Posterior vena cava (tissue), 2 donors: ENCODE data around the gene RERE. TPM values are rescaled to one million over a fixed set of nuclear protein-coding genes. Genes with fewer than 3 reads are reported as not detected.

Source experiments
- DNase-seq: peaks from one replicate; pipeline ENCODE4 v3.0.0-alpha.2; 2020; ENCODE audit warnings: low spot score
- intact Hi-C, 2 donors: fragments of 100-400 bp; cut with DNase I; formaldehyde crosslinking; loops; one replicate each; pipeline versions ENCODE4 v1.14.1 to v1.14.2; 2022 to 2023
- total RNA-seq, 2 donors: library from RNA; stranded (reverse); fragmentation: NEBNext Ultra II Directional; extraction: Animal tissue kit (Norgen Biotek cat#: 25700); gene quantifications; one replicate each; pipeline ENCODE4 v1.2.1, GENCODE V29; 2021
- donor health status: DM: yes; HTN: yes; CAD: no.
- donor health status: DM: yes; HTN: yes; CAD: no.

RERE gene
- total RNA-seq, 2 donors from 2014 or later: 94.9 to 116 TPM

- DNase-seq: no peak
- intact Hi-C loops: no loop called here
These were observed 465.0 kb downstream of the RERE start for GRCh38 chr1:8352471-8352845.

DNA sequence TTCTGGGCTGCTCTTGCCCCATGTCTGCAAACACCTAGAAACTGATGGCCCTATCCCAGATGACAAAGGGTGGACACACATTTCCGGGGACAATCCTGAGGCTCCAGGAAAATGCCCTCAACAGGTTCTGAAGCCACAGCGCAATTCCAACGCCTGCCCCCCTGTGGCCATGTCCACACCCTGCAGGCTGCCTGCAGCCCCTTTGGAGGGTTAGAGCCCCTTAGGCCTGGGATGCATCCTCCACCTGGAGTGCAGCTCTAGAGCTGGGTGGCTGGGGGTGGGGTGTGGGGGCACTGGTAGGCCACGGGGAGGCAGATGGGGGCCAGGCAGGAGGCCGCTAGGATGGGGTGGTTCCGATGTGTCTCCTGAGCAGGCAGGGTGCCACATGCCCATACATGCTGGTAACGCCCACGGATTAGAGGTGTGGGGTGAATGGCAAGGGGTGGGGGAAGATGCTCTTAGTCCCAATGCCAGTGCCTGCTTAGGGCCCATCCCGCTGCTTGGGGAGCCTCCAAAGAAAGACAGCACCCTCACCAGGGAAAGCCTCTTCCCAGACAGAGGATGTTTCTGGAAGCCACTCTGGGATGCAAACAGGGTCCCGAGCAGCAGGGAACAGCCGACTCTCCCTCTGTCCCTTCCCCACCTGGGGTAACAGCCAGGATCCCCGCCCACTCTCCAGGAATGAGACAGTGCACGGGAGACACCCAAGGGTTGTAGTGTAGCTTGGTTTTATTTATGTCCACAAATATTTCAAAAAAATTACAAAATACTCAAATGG lies 465.6 kb downstream of the RERE start:
- intact Hi-C loops: no loop called here
- no peak for DNase-seq

DNA sequence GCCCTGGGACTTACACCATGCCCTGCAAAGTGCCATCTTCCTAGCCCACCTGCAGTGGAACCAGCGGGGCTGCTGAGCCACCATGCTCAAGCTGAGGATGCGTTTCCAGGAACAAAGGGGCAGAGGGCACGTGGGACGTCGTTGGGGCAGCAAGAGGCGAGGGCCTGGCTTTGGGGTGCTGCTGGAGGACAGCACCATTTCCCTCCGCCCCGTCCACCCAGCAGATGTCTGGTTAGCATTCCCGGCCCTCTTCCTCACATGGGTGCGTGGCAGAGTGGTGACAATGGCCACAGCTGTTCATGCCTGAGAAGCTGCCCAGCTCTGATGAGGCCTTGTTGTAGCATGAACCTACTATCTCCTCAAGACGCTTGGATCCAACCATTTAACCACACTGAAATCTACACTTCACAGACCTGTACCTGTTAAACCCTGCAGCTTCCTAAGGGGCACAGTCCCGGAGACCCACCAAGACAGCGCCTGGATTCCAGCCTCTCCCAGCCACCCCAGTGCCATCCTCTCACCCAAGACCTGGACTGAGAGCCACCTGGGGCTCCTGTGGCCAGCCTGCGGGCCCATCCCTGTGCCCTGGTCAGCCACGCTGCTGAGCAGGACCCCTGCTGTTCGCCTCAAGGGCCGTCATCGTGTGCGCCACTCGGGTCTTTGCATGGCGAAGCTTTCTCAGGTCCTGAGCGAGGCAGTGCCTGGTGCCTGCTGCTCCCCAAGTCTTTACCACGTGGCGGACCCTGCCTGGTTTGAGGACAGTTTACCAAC lies 466.3 kb downstream of the RERE start:
- intact Hi-C loops: no loop called here
- DNase-seq: no peak

DNA sequence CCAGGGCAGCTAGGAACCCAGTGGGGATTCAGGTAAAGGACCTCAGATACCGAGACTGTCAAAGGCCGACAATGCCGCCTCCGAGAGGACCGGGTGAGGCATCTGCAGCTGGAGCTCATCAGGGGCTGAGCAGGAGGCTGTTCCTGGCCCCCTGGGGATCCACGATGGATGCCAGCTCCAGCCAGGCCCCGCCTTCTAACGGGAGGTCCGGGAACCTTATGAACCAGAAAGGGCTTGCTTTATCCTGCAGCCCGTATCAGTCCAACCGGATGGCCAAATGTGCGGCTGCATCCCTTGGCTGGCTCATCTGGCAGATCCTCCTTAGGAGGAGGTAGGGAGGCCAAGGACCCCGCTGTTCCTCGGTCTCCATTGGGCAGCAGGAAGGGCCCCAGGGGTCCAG lies 467.5 kb downstream of the RERE start:
- intact Hi-C loops: loop anchor here (5.0 to 10.0 kb wide), 2 partner anchors 335 to 368 kb away; no protein-coding TSS in a partner anchor
- DNase-seq: no peak

DNA sequence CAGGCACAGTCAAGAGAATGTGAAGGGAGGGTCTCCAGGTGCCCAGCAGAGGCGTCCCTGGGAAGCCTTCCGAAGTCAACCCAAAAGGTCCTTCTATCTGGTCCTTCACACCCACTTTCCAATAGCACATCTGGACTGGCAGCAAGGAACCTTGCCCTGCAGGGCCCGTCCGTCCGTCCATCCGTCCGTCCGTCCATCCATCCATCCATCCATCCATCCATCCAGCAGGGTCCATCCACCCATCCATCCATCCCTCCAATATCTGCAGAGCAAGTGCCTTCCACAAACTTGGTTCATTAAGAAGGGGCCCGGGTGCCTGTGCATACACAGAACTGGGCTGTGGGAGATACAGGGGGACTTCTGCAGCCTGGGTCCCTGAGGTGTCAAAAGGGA lies 468.0 kb downstream of the RERE start:
- intact Hi-C loops: loop anchor here (5.0 to 10.0 kb wide), 2 partner anchors 335 to 367 kb away; no protein-coding TSS in a partner anchor
- DNase-seq: no peak

GRCh38 chr1:8348777-8349472 lies 468.5 kb downstream of the RERE start:
- peak; percentile 91 for DNase-seq
- intact Hi-C loops: loop anchor here (5.0 to 10.0 kb wide), 2 partner anchors 334 to 367 kb away; no protein-coding TSS in a partner anchor

- no peak for DNase-seq
- intact Hi-C loops: loop anchor here (5.0 to 10.0 kb wide), 2 partner anchors 333 to 366 kb away; no protein-coding TSS in a partner anchor
These were observed 469.2 kb downstream of the RERE start for GRCh38 chr1:8348047-8348776.

DNA sequence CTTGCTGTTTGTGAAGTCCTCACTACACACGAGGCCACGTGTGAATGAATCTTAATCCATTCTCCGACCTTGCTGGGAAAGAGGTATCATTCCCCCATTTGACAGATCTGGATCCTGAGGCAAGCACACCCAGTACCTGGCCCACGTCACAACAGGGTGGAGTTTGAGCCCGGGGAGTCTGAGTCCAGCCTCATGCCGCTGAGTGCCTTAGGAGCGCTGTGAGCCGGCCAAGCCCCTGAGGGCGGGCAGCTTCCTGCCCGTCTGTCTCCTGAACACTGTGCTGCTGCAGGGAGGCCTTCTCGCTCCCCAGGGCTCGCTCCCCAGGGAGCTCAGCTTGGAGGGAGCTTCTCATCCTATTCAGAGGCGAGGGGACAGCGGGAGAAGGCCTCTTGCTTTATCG lies 469.8 kb downstream of the RERE start:
- intact Hi-C loops: loop anchor here (5.0 to 10.0 kb wide), 2 partner anchors 333 to 365 kb away; no protein-coding TSS in a partner anchor
- DNase-seq: no peak

DNA sequence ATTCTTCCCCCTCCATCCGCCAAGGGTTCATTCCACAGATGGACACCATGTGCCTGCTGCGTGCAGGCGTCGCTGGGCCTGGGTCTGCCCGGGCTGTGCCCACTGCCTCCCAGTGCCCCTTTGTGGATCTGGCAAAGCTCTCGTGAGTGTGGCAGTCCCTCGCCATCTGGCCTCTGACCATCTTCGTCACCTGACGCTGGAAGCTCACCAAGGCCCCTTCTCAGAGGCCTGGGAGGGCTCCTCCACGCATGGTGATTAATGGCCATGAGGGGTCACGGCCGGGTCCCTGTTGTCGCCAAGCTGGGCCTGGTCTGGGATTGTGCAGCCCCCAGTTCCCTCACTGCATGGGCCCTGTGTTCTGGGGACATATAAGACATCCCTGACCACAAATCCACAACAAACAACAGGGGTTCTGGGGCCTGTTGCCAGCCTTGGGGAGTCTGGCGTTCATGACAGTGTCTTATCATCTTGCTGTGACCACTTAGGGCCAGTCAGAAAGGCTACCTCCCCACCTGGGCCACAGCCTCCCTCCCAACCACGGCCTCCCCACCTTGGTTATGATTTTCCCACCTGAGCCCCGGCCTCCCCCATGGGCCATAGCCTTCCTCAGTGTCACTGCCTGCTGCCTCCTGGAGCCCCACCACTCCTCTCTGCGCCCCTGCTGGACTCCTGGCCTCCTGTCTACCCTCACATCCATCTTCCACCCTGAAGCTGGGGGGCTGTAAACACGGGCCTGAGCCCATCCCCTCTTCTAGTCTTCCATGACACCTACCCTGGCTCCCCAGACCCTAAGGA lies 471.6 kb downstream of the RERE start:
- no peak for DNase-seq
- intact Hi-C loops: loop anchor here (5.0 to 10.0 kb wide), 2 partner anchors 331 to 364 kb away; no protein-coding TSS in a partner anchor

- intact Hi-C loops: loop anchor here (5.0 to 10.0 kb wide), 2 partner anchors 330 to 363 kb away; no protein-coding TSS in a partner anchor
- DNase-seq: no peak
These were observed 472.4 kb downstream of the RERE start for GRCh38 chr1:8344893-8345507.

GRCh38 chr1:8343464-8344001 lies 473.9 kb downstream of the RERE start:
- intact Hi-C loops: loop anchor here in 1 of 2 donors (10.0 kb wide), 1 partner anchor 329 kb away; no protein-coding TSS in a partner anchor
- peak; percentile 95 for DNase-seq

DNA sequence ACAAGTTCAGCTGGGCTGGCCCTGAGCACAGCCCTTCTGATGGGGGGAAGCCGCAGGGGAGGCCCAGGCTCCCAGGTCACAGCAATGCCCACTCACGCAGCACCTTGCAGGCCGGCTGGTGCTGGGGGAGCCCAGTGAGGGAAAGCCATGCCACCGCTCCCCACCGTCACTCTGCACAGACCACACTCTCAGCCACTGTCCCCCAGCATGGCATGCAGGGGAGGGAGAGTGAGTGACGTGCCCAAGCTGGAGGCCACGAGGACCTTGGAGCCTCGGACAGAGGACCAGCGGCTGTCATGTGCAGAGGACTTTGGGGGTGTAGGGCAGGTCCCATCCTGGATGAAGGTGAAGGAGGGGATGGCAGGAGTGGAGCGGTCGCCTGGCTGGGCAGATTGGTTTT lies 474.4 kb downstream of the RERE start:
- intact Hi-C loops: loop anchor here in 1 of 2 donors (10.0 kb wide), 1 partner anchor 328 kb away; no protein-coding TSS in a partner anchor
- no peak for DNase-seq

- DNase-seq: no peak
- intact Hi-C loops: loop anchor here in 1 of 2 donors (10.0 kb wide), 1 partner anchor 328 kb away; no protein-coding TSS in a partner anchor
These were observed 475.1 kb downstream of the RERE start for GRCh38 chr1:8342325-8342724.

- no peak for DNase-seq
- intact Hi-C loops: loop anchor here in 1 of 2 donors (10.0 kb wide), 1 partner anchor 326 kb away; no protein-coding TSS in a partner anchor
These were observed 477.0 kb downstream of the RERE start for GRCh38 chr1:8340448-8340847.

DNA sequence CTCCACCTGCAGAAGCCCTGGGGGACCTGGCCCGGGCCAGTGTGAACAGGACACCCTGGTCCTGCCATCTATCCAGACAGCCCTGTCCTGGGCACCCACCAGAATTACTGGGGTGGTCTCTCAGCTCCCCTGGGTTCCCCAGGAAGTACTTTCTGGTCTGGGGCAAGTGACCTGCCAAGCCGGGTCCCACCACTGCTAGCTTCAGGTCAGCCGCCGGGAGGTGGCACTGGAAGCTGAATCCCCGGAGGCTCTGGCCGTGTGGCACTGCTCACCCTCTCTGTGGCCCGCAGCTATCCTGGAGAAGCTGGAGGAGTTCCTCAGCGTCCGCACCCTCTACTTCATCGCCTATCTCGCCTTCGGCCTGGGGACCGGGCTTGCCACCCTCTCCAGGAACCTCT lies 478.2 kb downstream of the RERE start:
- intact Hi-C loops: no loop called here
- DNase-seq: no peak

DNA sequence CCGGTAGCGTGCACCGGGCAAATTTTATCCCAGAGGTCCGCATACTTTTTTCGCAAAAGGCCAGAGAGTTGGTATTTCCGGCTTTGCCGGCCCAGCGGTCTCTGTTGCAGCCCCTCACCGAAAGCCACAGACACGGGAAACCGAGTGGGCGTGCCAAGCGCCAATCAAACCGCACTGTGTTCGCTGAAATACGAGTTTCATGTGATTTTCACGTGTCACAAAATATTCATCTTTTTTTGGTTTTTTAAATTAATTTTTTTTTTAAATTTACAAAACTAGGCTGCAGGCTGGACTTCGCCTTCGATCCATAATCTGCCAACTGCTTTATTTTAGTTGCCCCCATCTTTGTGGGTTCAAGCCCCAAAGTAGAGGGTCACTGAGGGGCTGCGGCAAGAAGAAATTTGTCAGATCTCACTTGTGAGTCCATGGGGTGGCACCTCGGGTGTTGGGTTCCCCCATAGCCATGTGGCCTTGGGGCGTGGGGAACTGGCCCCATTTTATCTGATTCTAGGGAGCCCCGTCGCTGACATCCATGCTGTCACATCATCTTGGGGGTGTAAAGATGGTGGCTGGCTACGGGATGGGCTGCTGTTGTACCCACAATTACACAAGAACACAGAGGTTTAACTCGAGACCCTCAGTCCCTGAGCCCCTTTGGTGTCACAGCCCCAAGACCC lies 478.8 kb downstream of the RERE start:
- intact Hi-C loops: no loop called here
- no peak for DNase-seq
